PFSK-1 (cell line): ENCODE results near the gene SMG1.

Experiments used
- POLR2AphosphoS5 ChIP-seq: IDR thresholded peaks from 2 replicates; pipeline ENCODE4 v1.6.1; 2012; ENCODE audit warnings: low read depth, mild to moderate bottlenecking, control low read depth, low read length, moderate library complexity
- REST ChIP-seq, 2 experiments: IDR thresholded peaks; 2 replicates each; pipeline versions ENCODE4 v1.6.1 to v1.8.0; 2011 to 2012; ENCODE audit warnings: low read depth in 2 of 2, low read length in 2 of 2, control low read depth in 1 of 2, inconsistent platforms in 1 of 2, mild to moderate bottlenecking in 1 of 2, moderate library complexity in 1 of 2; ENCODE audit not compliant: insufficient read depth in 1 of 2
- SIN3A ChIP-seq: IDR thresholded peaks from 2 replicates; pipeline ENCODE4 v1.6.1; 2012; ENCODE audit warnings: mild to moderate bottlenecking, low read length, moderate library complexity, borderline replicate concordance; ENCODE audit not compliant: insufficient read depth
- TAF1 ChIP-seq: IDR thresholded peaks from 2 replicates; pipeline ENCODE4 v1.6.1; 2012; ENCODE audit warnings: low read length, control low read depth, borderline replicate concordance; ENCODE audit not compliant: insufficient read depth

GRCh38 chr16:18842565-18842964 is 83.6 kb downstream of the SMG1 start:
- no peak for TF ChIP-seq REST (IDR thresholded peaks at IDR 0.05; ENCODE audit: insufficient read depth in 1 of 2, low read depth in 2 of 2, low read length in 2 of 2)
- no peak for TF ChIP-seq POLR2AphosphoS5
- no peak for TF ChIP-seq SIN3A
- no peak for TF ChIP-seq TAF1
